Dedifferentiated amniotic fluid mesenchymal stem cell (primary cell): ENCODE data around the gene PRKAR1A.

Source experiments
- DNase-seq: peaks from one replicate; pipeline ENCODE4 v3.0.0-alpha.2; 2016; ENCODE audit errors: extremely low spot score

PRKAR1A gene

GRCh38 chr17:68542698-68543463, 30.7 kb downstream of the PRKAR1A start:
- no peak for DNase-seq

GRCh38 chr17:68544111-68544915, 32.1 kb downstream of the PRKAR1A start:
- no peak for DNase-seq

GRCh38 chr17:68556551-68556950, 44.3 kb downstream of the PRKAR1A start:
- DNase-seq = no peak

DNA sequence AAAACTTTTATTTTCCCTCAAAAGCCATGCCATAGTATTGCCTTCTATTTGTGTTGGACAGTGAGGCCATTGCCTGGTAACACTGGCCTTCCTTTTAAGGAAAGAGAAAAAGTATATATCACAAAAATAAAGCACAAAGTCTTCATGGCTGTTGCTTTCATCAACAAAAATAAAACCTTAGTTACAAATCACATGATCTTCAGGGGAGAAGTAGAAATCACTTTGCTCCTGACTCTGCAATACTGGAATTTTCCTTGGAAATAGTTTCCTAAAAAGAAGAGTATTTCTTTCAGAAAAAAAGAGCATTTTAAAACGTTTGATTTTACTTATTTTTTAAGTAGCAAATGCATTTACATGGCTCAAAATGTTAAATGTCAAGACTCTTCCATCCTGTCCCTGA, 47.1 kb downstream of the PRKAR1A start:
- DNase-seq = no peak

DNA sequence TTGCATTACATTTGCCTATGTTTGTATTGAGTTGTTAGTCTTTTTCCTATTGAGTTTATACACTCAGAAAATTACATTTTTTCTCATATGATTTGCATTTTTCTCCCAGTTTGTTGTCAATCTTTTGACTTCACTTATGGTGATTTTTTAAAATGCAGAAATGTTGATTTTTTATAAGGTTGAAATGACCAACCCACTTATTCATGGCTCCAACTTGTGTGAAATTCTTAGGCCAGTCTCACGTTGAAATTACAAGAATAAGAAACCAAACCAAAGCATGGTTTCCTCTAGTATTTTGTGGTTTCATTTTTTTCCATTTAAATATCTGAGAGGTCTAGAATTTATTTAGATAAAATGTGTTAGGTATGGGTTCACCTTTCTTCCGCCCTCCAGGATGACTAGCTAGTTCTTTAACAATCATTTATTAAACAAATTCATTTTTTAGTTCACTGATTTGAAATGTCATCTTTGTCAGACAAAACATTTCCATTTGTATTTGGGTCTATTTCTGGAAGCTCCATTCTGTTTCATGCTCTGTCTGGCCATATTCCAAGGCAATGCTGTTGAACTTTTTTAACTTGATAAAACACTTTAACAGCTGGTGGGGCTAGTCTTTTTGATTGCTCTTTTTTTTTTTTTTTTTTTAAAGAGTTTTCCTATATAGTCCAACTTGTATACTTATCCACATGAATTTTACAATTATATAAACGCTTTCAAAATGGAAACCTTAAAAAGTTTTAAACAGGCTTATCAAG, 48.9 kb downstream of the PRKAR1A start:
- DNase-seq = no peak

DNA sequence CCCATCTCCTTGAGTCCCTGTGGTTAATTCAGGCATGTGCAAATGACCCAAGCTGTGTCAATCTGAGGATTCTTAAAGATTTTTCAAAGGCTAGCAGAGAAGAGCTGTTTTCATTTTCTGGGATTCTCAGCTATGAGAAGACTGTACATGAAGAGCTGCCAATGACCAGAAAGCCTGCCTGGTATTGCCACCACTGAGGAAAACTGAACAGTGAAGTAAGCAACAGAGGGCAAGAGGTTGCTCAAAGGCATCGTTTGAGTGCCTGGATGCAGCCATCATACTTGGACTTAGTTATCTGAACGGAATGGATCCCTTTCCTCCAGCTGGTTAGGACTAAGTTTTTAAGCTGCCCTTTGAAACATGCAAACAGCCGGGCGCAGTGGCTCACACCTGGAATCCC, 50.5 kb downstream of the PRKAR1A start:
- no peak for DNase-seq

- DNase-seq = no peak
Measured at GRCh38 chr17:68564415-68565111, 52.3 kb downstream of the PRKAR1A start.

GRCh38 chr17:68565661-68566441, 53.6 kb downstream of the PRKAR1A start:
- no peak for DNase-seq

DNA sequence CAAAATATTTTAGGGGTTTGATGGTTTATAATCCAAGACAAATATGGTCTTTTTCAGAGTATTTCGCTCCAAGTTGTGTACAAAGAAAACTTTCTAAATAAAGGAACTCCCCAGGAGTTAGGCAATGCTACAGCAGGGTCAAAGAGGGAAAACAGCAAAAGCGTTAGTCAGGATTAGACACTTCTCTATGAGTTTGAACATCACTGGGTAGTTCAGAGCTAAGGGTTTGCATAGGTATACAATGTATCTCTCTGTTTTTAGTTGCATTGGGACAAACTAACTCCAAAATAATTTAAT, 54.2 kb downstream of the PRKAR1A start:
- no peak for DNase-seq

DNA sequence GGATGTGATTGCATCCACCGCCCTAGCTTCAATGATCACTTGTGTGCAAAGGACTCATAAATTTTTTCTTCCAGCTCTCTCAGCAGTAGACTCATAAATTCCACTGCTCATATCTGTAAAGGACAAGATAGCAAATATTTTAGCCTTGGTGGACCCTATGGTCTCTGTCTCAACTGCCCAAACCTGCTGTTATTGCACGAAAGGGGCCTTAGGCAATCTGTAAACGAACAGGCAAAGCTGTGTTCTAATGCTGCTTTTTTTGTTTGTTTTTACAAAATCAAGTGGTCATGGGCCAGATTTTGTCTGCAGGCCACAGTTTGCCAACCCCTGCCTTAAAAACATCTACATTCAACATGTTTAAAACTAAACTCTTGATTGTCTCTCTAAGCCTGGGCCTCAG, 54.8 kb downstream of the PRKAR1A start:
- no peak for DNase-seq

GRCh38 chr17:68567581-68567980, 55.4 kb downstream of the PRKAR1A start:
- no peak for DNase-seq

DNA sequence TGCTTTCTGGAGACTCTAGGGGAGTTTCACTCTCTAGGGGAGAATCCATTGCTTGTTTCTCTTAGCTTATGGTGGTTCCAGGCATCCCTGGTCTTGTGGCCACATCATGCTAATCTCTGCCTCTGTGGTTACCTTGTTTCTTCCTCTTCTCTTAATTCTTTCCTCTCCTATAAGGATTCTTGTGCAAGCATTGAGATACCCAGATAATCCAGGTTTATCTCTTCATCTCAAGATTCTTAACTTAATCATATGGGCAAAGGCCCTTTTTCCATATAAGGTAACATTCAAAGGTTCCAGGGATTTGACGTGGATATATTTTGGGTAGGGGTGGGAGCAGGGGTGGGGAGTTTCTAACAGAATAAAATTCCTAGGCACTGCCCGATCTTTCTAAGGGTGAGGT, 56.4 kb downstream of the PRKAR1A start:
- no peak for DNase-seq

- no peak for DNase-seq
Measured at GRCh38 chr17:68569346-68569745, 57.1 kb downstream of the PRKAR1A start.

- no peak for DNase-seq
Measured at GRCh38 chr17:68570526-68570925, 58.3 kb downstream of the PRKAR1A start.

GRCh38 chr17:68572138-68572842, 60.1 kb downstream of the PRKAR1A start:
- no peak for DNase-seq

- no peak for DNase-seq
Measured at GRCh38 chr17:68573338-68573737, 61.1 kb downstream of the PRKAR1A start.

DNA sequence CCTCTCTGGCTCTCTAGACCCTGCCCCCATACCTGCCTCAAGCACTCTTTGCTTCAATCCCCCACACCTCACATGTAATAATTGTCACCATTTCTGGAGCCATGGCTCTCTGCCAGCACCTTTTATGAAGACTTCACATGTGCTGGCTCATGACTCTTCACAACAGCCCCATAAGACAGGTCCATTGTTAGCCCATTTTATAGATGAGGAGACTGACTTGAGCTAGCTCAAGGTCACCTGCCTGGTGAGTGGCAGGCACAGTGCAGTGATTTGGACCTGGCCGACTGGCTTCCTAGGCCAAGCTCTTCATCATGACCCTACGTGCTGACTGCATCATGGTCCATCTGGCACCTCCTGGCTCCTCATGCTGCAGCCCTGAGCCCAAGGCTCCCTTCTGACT, 63.9 kb downstream of the PRKAR1A start:
- DNase-seq = no peak

- peak; percentile 25 for DNase-seq
Measured at GRCh38 chr17:68576811-68577496, 64.7 kb downstream of the PRKAR1A start.

- no peak for DNase-seq
Measured at GRCh38 chr17:68577497-68577821, 65.2 kb downstream of the PRKAR1A start.

- DNase-seq = no peak
Measured at GRCh38 chr17:68578236-68578635, 66.0 kb downstream of the PRKAR1A start.
